Activated CD8-positive, alpha-beta T cell treated with anti-CD3 and anti-CD28 coated beads for 36 hours (primary cell): ENCODE measurements around the gene CALHM1. TPM values are rescaled to one million over a fixed set of nuclear protein-coding genes. Genes with fewer than 3 reads are reported as not detected.
A peak's percentile ranks its signal among the peaks of the same experiment; 100 is the strongest.

Source experiments
- ATAC-seq: fragments of 200-7000 bp; cut with Tn5 transposase; one replicate; pipeline ENCODE4 v1.10.0; 2021; ENCODE audit warnings: mild to moderate bottlenecking, moderate library complexity
- CTCF ChIA-PET: fragments of 350-600 bp; sonication (Branson Sonifier 250); formaldehyde crosslinking; loops from one replicate; lab custom pipeline; 2021; ENCODE audit warnings: antibody characterized with exemption; lab: Charles Lee
- POLR2A ChIA-PET: fragments of 350-600 bp; sonication (Branson Sonifier 250); formaldehyde crosslinking; loops from one replicate; lab custom pipeline; 2021; ENCODE audit warnings: antibody characterized with exemption; lab: Charles Lee
- DNase-seq: peaks from one replicate; pipeline ENCODE4 v3.0.0-alpha.2; 2020
- H3K27ac Mint-ChIP-seq: one replicate; pipeline ENCODE4 v1.8.0; 2021; ENCODE audit warnings: mild to moderate bottlenecking, mixed read lengths
- H3K27me3 Mint-ChIP-seq: one replicate; pipeline ENCODE4 v1.8.0; 2021; ENCODE audit warnings: mixed read lengths
- H3K36me3 Mint-ChIP-seq: one replicate; pipeline ENCODE4 v1.8.0; 2021; ENCODE audit warnings: low read depth, mixed read lengths
- H3K4me1 Mint-ChIP-seq: one replicate; pipeline ENCODE4 v1.8.0; 2021; ENCODE audit warnings: low read depth, mixed read lengths
- H3K4me3 Mint-ChIP-seq: one replicate; pipeline ENCODE4 v1.8.0; 2021; ENCODE audit warnings: mild to moderate bottlenecking, moderate library complexity, mixed read lengths
- H3K9me3 Mint-ChIP-seq: one replicate; pipeline ENCODE4 v1.8.0; 2021; ENCODE audit warnings: mixed read lengths
- intact Hi-C: fragments of 100-400 bp; cut with micrococcal nuclease; formaldehyde crosslinking; loops from one replicate; pipeline ENCODE4 v1.10.0; 2022
- total RNA-seq, 2 experiments: library from RNA; stranded (reverse); gene quantifications; one replicate each; pipeline ENCODE4 v1.2.3, GENCODE V29; 2021
- TF ChIP-seq, protein P1 (sequence below): fragments of 200-600 bp; IDR thresholded peaks from one replicate; pipeline ENCODE4 v1.8.0; 2022; ENCODE audit warnings: antibody characterized with exemption, mild to moderate bottlenecking

The CALHM1 gene
- total RNA-seq, 2 experiments from 2014 or later, result not detected

DNA sequence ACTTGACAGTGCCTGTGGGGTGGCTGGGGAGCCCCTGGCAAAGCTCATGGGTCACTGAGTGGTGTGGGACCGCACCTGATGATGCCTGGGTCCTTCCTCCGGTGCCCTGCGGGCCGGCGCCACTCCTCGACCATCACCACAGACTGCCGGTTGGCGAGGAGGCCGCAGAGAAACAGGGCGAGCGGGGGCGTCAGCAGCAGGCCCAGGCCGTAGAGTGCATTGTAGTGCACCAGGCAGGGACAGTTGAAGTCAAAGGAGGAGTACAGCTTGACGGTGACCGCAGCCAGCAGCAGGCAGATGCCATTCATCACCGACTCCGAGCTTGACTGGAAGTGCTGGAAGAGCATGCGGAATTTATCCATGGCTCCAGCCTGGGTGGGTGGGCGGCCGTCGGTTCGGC is 20.0 kb upstream of the CALHM1 start:
- H3K4me1 Mint-ChIP-seq, result peaks cover 4% of the 10 kb centered on the region
- ATAC-seq (no peak), DNase-seq (no peak)
- TF ChIP-seq, protein P1, sequence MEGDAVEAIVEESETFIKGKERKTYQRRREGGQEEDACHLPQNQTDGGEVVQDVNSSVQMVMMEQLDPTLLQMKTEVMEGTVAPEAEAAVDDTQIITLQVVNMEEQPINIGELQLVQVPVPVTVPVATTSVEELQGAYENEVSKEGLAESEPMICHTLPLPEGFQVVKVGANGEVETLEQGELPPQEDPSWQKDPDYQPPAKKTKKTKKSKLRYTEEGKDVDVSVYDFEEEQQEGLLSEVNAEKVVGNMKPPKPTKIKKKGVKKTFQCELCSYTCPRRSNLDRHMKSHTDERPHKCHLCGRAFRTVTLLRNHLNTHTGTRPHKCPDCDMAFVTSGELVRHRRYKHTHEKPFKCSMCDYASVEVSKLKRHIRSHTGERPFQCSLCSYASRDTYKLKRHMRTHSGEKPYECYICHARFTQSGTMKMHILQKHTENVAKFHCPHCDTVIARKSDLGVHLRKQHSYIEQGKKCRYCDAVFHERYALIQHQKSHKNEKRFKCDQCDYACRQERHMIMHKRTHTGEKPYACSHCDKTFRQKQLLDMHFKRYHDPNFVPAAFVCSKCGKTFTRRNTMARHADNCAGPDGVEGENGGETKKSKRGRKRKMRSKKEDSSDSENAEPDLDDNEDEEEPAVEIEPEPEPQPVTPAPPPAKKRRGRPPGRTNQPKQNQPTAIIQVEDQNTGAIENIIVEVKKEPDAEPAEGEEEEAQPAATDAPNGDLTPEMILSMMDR, result no peak
- ChIA-PET POLR2A (no interaction called here), CTCF (interaction anchor here (1.3 to 1.7 kb wide), 2 partner anchors 10 to 83 kb away, joined by 3 to 4 read pairs; partner anchors contain the start of genes ATP5MK and PDCD11)
- no peaks in the 10 kb centered on the region for H3K9me3 Mint-ChIP-seq
- H3K36me3 Mint-ChIP-seq, result no peaks in the 10 kb centered on the region
- H3K4me3 Mint-ChIP-seq, result no peak overlapping the region
- H3K27ac Mint-ChIP-seq, result no peak overlapping the region
- intact Hi-C loops, result no loop called here
- H3K27me3 Mint-ChIP-seq, result no peaks in the 10 kb centered on the region

DNA sequence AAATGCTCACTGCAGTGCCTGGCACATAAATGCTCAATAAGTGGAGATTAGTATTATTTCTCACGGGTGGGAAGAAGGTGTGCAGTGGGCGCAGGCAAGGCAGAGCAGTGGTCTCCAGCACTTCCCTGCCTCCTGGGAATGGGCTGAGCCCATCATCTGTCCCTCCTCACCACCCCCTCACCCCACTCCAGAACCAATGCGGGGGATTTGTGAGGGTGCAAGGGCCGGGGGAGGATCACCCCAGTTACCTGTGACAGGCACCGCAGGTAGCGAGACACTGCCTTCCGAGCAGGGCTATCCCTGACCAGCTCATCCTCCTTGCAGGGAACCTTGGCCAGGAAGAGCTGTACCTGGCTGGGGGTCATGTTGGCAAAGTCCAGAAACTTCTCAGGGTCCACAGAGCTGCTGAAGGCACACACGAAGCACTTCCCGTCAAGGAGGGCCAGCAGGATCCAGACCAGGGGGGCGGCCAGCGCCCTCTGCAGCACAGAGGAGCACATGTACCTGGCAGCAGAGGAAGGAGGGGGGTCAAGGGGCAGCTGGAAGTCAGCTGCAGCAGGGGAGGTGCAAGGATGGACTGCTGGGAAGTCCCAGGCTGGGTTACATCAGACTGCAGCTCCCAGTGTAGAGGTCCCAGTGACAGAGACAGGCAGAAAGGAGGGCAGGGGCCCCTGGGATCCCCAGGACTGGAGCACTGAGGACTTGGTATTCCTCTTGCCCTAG is 17.5 kb upstream of the CALHM1 start:
- Mint-ChIP-seq H3K27ac (no peak overlapping the region), H3K36me3 (no peaks in the 10 kb centered on the region), H3K4me1 (peaks cover 7% of the 10 kb centered on the region), H3K4me3 (no peak overlapping the region), H3K9me3 (no peaks in the 10 kb centered on the region), H3K27me3 (no peaks in the 10 kb centered on the region)
- ChIA-PET CTCF (interaction anchor here (0.6 to 7.0 kb wide), 10 partner anchors 8 to 58 kb away, joined by 3 to 42 read pairs (median 3); no protein-coding TSS in a partner anchor), POLR2A (interaction anchor here (1.0 kb wide), 1 partner anchor 16 kb away, joined by 3 read pairs; no protein-coding TSS in a partner anchor)
- DNase-seq (peak; percentile 53), ATAC-seq (peak; percentile 61)
- TF ChIP-seq, protein P1, result peak; percentile 49
- intact Hi-C loops, result no loop called here

DNA sequence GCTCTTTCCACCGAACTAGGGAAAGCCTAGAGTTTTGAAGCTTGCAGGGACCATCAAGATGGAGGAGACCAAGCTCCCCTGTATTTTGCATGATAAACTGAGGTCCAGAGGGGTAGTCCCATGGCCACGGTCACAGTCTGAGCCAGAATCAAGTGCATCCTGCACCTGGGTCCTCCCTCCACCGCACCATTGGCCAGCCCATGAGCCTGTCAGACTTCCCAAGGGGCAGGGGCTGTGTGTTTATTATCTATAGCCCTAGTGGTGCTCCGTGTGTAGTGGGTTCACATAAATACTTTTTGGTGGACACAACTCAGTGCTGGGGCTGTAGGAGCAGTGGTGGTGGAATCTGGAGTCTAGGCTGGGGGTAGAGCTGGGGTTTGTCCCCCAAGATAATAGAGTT is 16.7 kb upstream of the CALHM1 start:
- no peak for ATAC-seq
- intact Hi-C loops, result no loop called here
- no peak for DNase-seq
- ChIA-PET POLR2A (interaction anchor here (0.8 to 1.9 kb wide), 3 partner anchors 23 to 80 kb away, joined by 4 to 8 read pairs (median 6); partner anchors contain the start of genes ATP5MK and CALHM2), CTCF (interaction anchor here (0.9 to 7.0 kb wide), 9 partner anchors 10 to 90 kb away, joined by 3 to 42 read pairs (median 4); no protein-coding TSS in a partner anchor)
- no peaks in the 10 kb centered on the region for H3K27me3 Mint-ChIP-seq
- H3K36me3 Mint-ChIP-seq, result no peaks in the 10 kb centered on the region
- peaks cover 15% of the 10 kb centered on the region for H3K4me1 Mint-ChIP-seq
- no peak overlapping the region for H3K27ac Mint-ChIP-seq
- H3K4me3 Mint-ChIP-seq, result no peak overlapping the region
- TF ChIP-seq, protein P1, result no peak
- no peaks in the 10 kb centered on the region for H3K9me3 Mint-ChIP-seq

DNA sequence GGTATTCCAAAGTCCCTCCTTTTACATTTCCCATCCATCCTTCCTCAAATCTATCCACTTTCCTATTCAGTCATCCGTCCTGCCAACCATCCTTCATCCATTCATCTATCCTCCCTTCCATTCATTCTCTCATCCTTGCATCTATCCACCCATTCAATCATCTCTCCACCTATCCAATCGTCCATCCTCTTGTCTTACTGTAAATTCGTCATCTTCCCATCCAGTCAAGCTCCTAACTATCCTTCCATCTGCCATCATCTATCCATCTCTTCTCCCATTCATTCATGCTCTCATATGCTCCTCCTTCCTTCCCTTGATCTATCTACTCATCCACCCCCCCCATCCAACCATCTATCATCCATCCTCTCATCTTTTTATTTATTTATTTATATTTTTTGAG is 15.4 kb upstream of the CALHM1 start:
- no peak for ATAC-seq
- TF ChIP-seq, protein P1, result no peak
- POLR2A ChIA-PET, result interaction anchor here (1.6 to 1.9 kb wide), 2 partner anchors 23 to 49 kb away, joined by 4 to 6 read pairs; no protein-coding TSS in a partner anchor
- Mint-ChIP-seq H3K9me3 (no peaks in the 10 kb centered on the region), H3K27ac (no peak overlapping the region), H3K27me3 (no peaks in the 10 kb centered on the region), H3K4me1 (peaks cover 16% of the 10 kb centered on the region), H3K36me3 (no peaks in the 10 kb centered on the region), H3K4me3 (no peak overlapping the region)
- intact Hi-C loops, result no loop called here
- no peak for DNase-seq
- CTCF ChIA-PET, result interaction anchor here (1.4 to 7.0 kb wide), 3 partner anchors 9 to 91 kb away, joined by 3 to 42 read pairs (median 6); no protein-coding TSS in a partner anchor

DNA sequence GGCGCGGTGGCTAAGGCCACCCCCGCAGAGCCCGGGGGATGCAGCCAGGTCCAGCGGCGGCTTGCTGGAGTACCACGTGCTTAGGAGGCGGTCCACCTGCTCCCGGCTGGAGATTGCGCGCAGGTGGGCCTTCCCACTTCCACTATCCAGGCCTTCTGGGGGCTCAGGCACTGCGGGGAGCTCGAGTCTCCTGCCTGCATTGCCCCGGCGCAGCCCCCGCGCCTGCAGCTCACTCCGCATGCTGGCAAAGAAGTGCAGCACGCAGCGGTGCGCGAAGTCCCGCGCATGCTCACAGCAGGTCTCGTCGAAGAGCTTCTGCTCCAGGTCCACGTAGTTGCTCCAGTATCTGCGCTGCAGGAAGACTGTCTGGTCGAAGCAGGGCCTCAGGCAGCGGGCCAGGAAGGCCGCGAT is 14.6 kb upstream of the CALHM1 start:
- TF ChIP-seq, protein P1, result no peak
- intact Hi-C loops, result no loop called here
- Mint-ChIP-seq H3K36me3 (no peaks in the 10 kb centered on the region), H3K27me3 (no peaks in the 10 kb centered on the region), H3K4me3 (no peak overlapping the region), H3K9me3 (no peaks in the 10 kb centered on the region), H3K27ac (no peak overlapping the region), H3K4me1 (peaks cover 16% of the 10 kb centered on the region)
- ChIA-PET POLR2A (interaction anchor here (1.6 kb wide), 1 partner anchor 49 kb away, joined by 4 read pairs; no protein-coding TSS in a partner anchor), CTCF (interaction anchor here (7.0 kb wide), 1 partner anchor 12 kb away, joined by 42 read pairs; no protein-coding TSS in a partner anchor)
- DNase-seq (no peak), ATAC-seq (no peak)
